HFF-Myc (cell line): ENCODE measurements around the gene TMEM219.

Experiments
- DNase-seq: peaks from one replicate; pipeline ENCODE4 v3.0.0-alpha.2; 2011; ENCODE audit warnings: low read depth; ENCODE audit errors: extremely low read depth
- H3K4me3 ChIP-seq: replicated peaks from 2 replicates; pipeline ENCODE4 v1.5.1; 2011; ENCODE audit warnings: low read depth, mild to moderate bottlenecking, control low read depth, low read length
- TF ChIP-seq, protein P1 (sequence below): IDR thresholded peaks from 2 replicates; pipeline ENCODE4 v1.5.1; 2012; ENCODE audit warnings: mild to moderate bottlenecking, low read depth, low read length, control low read depth; ENCODE audit errors: missing control alignments

TMEM219 gene

DNA sequence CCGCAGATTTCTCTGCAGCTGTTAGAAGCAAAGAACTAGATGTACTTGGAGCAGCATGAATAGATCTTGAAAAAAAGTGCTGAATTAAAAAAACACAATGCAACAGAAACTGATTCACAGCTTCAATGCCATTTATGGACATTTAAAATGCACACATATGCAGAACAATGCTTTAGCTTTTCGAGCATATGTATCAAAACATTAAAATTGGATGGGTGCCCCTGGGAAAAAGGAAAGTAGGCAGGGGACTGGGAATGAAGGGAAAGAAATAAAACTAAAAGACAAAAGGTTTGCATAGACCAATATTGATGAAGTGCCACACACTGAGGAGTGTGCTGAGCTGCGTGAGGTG lies 40.9 kb upstream of the TMEM219 start:
- no peak for DNase-seq
- H3K4me3 ChIP-seq, result no peak overlapping the region
- TF ChIP-seq, protein P1, sequence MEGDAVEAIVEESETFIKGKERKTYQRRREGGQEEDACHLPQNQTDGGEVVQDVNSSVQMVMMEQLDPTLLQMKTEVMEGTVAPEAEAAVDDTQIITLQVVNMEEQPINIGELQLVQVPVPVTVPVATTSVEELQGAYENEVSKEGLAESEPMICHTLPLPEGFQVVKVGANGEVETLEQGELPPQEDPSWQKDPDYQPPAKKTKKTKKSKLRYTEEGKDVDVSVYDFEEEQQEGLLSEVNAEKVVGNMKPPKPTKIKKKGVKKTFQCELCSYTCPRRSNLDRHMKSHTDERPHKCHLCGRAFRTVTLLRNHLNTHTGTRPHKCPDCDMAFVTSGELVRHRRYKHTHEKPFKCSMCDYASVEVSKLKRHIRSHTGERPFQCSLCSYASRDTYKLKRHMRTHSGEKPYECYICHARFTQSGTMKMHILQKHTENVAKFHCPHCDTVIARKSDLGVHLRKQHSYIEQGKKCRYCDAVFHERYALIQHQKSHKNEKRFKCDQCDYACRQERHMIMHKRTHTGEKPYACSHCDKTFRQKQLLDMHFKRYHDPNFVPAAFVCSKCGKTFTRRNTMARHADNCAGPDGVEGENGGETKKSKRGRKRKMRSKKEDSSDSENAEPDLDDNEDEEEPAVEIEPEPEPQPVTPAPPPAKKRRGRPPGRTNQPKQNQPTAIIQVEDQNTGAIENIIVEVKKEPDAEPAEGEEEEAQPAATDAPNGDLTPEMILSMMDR, result no peak

DNA sequence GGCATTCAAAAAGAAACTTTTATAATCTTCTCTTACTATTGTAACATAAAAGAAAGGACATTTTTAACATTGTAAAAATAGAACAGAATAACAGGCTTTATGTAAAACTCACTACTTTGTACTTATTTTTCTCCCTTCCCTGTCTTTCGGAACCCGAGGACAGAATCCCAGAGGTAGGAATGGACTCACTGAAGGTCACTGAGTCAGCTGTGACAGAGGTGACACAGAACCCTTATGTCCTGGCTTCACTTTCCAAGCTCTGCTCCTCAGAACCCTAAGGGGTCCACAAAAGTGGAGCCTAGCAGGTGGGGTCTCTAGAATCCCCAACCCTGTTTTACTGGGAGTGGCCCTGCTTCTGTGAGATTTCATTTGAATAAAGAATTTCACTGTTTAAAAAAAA lies 39.6 kb upstream of the TMEM219 start:
- no peak for DNase-seq
- no peak overlapping the region for H3K4me3 ChIP-seq
- TF ChIP-seq, protein P1, result no peak

DNA sequence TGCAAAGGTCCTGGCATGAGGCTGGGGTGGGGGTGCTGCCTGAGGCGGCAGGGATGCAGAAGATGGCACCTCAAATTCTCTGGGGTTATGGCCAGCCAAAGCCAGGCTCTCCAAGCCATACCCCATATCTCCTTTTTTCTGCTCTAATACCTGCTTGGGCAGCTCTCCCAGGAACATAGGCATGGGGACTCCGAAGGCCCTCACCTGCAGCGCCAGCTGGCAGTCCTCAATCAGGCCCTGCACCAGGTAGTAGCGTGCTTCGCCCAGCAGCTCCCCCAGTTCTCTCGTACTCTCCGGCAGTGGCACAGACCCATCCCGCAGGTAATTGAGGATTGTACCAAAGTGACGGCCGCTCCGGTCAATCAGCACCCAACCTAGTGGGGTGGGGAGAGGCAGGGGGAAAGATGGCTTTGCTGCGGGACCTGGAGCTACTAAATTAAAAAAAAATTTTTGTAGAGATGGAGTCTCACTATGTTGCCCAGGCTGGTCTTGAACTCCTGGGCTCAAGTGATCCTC lies 38.8 kb upstream of the TMEM219 start:
- no peak overlapping the region for H3K4me3 ChIP-seq
- DNase-seq, result no peak
- TF ChIP-seq, protein P1, result no peak

- TF ChIP-seq, protein P1, result no peak
- peak overlapping the region; percentile 66 for H3K4me3 ChIP-seq
- DNase-seq, result no peak
These were observed 36.6 kb upstream of the TMEM219 start for GRCh38 chr16:29925105-29925756.

GRCh38 chr16:29925781-29926710 lies 35.8 kb upstream of the TMEM219 start, which contains the start of gene KCTD13:
TSS of gene KCTD13 (minus strand) at chr16:29926226. CDS start at chr16:29926033, 193 bp downstream.
- DNase-seq, result peak; percentile 24
- TF ChIP-seq, protein P1, result no peak
- peak within 1 kb of the TSS; percentile 66 for H3K4me3 ChIP-seq

- H3K4me3 ChIP-seq, result peak overlapping the region; percentile 66
- TF ChIP-seq, protein P1, result no peak
- no peak for DNase-seq
These were observed 35.2 kb upstream of the TMEM219 start for GRCh38 chr16:29926711-29927052.
